HG02840 (cell line): ENCODE measurements around the gene MAT2B.
A peak's percentile ranks its signal among the peaks of the same experiment; 100 is the strongest.

ENCODE experiments used
- ATAC-seq: cut with Tn5 transposase; IDR thresholded peaks from one replicate; pipeline ENCODE4 v1.9.1; 2021; ENCODE audit warnings: mild to moderate bottlenecking, moderate library complexity, moderate number of reproducible peaks; ENCODE audit not compliant: unreplicated experiment, low FRiP score

Gene MAT2B

DNA sequence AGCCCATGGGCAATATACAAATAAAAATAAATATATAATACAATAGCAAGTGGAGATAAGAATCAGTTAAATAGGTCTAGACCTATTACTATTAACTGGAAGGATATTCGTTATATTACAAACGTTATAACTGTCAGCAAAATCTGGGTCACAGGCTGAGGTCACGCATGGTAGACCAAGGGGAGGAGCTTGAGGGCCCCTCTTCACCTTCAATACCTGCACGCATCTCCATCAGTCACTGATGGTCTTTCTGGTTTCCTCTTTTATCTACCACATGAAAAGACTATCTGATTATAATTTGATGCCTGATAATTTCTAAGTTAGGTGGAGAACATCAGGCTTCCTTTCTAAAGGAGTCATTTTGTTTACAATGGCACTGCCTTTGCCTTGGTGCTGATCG lies 43.2 kb downstream of the MAT2B start:
- ATAC-seq: no peak

DNA sequence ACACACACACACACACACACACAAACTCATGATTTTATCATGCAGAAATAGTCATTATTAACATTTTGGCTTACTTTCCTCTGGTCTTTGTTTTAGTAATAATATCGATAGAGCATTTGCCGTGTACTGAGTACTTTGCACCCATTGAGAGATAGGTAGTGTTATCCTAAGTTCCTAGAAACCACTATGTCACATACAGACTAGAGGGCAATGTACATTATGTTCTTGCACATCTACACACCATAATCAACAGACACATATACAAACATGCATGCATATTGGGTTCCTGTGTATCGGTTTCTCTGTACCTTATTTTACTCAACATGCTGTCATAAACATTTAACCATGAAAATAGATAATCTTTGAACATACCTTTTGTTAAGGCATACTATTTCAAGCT lies 45.7 kb downstream of the MAT2B start:
- ATAC-seq: no peak

DNA sequence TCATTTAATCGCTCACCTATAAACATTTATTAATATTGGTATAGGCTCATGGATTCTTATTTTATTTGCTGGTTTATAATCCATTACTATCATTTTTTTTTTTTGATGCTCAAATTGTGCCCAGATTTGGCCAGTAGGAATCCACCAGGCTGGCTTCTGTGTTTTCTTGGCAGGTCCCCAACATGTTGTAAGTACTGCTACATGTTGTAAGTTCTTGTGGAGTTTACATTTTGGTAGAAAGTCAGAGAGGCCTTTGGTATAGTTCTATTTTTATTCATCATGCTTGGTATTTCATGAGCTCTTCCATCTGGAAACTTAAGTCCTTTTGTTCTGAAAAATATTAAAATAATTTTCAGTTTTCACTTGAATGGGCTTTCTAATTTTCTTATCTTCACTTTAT lies 47.1 kb downstream of the MAT2B start:
- no peak for ATAC-seq

DNA sequence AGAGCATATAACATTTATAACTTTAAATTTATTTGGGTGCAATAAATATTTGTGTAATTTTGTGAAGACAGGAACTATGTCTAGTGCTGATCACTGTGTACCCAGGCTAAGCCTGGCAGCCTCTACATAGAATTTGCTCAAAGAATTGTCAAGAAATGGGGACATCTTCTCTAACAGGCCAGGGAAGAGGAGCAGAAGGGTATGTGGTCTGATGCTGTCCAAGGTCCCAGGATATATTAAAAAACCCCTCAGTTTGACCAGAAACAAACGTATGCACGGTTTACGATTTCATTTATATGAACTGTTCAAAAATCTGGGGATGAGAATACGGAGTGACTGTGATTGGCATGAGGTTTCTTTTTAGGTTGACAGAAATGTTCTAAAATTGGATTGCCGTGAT lies 55.9 kb downstream of the MAT2B start:
- ATAC-seq: no peak

DNA sequence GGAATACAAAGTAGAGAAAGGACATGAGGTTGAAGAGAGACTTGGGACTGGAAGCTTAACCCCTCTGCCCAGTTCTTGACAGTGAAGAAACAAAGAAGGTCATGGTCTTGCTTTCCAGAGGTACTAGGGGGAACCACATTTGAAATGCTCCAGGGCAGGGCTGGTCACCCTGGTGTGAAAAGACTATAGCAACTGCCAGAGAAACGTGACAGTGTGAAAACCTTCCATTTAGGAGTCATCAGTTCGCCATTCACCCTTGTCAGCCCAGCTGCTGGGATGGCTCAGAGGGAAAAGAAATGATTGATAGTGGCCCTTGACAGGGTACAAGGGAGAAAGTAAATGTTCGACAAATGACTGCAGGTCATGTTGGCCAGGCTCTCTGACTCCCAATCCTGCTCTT lies 56.7 kb downstream of the MAT2B start:
- no peak for ATAC-seq

DNA sequence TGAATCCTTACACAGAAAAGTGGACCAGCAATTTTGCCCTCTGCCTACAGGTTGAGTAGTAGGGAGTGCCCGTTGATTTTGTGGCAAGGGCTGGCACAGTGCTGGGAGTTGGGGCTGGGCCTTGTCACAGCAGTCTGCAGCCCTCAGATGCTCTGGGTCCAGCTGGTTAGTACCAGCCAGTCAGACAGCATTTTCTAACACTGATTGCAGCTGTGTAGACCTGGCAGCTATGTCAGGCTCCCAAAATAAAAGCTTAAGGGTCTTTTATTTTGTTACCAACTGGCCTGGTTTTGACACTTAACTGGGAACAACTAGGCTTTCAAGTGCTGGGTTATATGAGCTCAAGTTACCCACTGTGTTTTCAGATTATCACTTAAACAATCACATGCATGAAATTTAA lies 57.7 kb downstream of the MAT2B start:
- ATAC-seq: no peak

DNA sequence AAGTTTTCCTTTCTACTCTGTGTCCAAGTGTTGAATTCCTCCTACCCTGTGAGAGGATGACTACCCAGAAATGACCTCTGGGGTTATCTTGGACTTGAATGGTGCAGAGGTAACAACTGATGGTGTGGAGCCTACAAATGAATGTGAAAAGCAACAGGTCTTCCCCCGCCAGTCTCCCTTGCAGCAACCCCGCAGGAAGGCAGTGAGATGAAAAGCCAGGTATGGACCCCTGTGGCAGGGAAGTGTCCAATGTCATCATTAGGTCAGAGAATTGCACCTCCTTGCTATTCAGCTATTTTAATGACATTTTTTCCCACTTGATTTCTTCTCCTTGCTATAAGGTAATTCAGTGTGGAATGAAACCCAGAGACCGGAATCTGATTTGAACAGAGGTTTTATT lies 58.5 kb downstream of the MAT2B start:
- no peak for ATAC-seq

DNA sequence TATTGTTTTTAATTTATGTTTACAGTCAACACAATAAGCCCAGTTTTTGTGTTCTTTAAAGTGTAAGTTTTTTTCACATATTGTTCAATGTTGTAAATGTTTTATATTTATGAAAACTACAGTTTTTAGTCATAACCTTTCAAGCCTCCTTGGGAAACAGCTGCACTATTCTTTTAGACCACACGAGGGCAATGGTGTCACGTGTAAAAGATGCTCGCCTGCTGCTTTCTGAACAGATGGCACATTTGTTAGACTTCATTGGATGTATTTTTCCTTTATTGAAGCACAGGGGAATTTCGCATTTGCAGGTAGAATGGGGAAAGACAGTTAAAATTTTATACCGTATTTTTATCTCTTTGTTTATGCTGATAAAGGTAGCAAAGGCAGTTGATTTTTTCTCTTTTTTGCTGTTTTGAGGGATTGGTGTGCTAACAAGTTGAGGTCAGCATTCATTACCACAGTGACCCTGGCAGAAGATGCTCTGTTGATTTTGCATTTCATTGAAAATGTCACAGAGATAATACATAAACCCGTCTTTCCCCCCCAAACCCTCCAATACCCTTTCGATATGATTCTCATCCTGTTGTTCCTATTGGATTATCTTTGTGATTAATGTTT lies 59.0 kb downstream of the MAT2B start:
- no peak for ATAC-seq

DNA sequence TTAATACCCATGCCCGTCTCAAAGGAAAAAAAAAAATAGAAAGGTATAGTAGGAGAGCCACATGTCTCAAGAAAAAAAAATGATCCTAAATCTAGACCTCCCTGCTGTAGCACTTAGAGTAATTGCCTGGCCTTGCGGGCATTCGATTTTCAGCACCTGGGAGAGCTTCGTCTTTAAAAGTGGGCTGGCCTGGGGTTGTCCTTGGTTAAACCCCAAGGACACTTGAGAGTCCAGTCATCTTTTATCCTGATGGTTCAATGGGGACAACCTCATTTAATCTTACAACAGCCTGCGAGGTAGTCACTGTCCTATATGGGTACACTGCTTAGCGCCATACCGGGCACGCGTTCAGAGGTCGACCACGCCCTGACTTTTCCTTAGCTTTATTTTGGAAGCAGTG lies 60.1 kb downstream of the MAT2B start:
- no peak for ATAC-seq

DNA sequence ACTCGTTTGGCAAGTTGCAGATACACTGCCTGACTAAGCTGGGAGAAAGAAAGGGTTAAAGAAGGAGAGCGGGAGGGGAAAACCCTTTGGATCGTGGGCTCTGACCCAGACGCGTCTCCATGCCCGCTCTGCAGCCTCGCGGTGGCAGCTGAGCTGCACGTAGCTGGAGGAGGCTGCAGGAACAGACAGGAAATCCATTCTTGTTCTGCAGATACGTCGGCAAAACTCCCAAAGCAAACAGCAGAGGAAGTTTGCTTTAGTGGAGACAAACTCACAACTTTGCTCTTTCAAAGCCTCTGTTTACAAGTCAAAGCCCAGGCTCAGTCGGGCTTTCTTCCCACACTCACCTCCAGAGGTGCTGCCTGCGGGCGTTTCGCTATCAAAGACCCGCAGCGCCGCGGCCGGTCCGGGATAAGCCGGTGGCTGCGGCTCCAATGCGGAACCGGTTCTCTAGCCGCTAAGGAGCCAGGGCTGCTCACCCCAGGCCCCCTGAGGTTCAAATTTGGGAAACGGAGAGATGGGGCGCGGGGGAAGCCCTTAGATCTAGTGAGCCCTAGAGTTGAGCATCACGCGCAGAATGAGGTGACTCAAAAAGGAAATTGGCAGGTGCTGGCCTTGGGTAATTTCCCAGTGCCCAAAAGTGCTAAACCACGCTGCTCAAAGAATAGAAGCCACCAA lies 60.7 kb downstream of the MAT2B start:
- ATAC-seq: peak; percentile 49

DNA sequence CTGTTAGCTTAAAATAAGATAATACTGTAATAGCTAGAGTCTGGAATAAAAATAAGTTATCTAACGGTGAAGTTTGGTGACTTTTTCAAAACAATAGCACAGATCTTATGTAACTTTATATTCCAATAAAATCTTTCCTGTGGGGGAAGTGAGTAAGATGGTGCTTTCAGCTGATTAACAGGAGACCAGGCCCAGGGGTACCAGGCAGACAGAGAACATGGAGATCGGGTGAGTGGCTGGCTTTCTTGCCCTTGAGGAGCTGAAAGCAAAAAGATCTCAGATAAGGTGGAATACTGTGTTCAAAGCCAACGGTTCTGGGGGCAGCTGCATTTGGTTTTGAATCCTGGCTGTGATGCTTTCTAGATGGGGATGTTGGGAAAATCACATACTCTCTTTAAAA lies 61.3 kb downstream of the MAT2B start:
- no peak for ATAC-seq

DNA sequence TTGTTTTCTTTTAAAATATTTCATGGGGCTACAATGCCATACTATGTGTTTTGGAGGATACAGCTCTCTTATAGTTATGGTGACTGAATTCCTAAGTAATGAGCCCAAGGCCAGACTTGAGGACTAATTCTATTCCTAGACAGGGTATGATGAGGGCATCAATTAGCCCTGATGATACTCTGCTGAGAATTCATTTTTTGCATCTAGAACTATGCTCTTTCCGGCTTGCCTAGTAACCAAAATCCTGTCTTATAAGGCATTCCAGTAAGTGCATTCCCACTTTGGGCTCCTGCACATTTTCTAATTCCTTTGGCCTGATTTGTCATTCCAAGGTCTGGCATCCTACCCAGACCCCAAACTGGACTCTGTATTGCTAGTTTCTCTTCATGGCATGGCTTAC lies 62.4 kb downstream of the MAT2B start:
- ATAC-seq: no peak
